Measurements from ENCODE around the gene SLC38A5. TPM values are rescaled to one million over a fixed set of nuclear protein-coding genes. Genes with fewer than 3 reads are reported as not detected.

The SLC38A5 gene
- total RNA-seq, 4 donors from 2014 or later, result 0.46 to 0.69 TPM; not detected in 2

- H3K4me3 ChIP-seq, result no peak overlapping the region
- no peaks in the 10 kb centered on the region for H3K4me1 ChIP-seq
- ATAC-seq (no peak), DNase-seq (no peak)
- H3K36me3 ChIP-seq, result no peaks in the 10 kb centered on the region
- intact Hi-C loops (cut with DNase I; ENCODE audit: low total_unique reads), result loop anchor here (10.0 kb wide), 1 partner anchor 103 kb away; the partner anchor contains the start of gene RBM3
- H3K27me3 ChIP-seq, result no peaks in the 10 kb centered on the region
- TF ChIP-seq POLR2A (IDR thresholded peaks at IDR 0.05) (no peak), CTCF (IDR thresholded peaks at IDR 0.05 in 4 of 5, conservative IDR thresholded peaks at IDR 0.05 in 1 of 5) (no peak)
- H3K27ac ChIP-seq, result no peak overlapping the region
- in situ Hi-C loops (cut with MboI; ENCODE audit: low sequenced_read_pairs in 4 of 4), result no loop called here
- H3K9me3 ChIP-seq, result no peaks in the 10 kb centered on the region
Measured at GRCh38 chrX:48472225-48472624, 2.2 kb upstream of the SLC38A5 start.

GRCh38 chrX:48471504-48471903 is 1.4 kb upstream of the SLC38A5 start:
- DNase-seq, result no peak
- in situ Hi-C loops (cut with MboI; ENCODE audit: low sequenced_read_pairs in 4 of 4) (no loop called here), intact Hi-C loops (cut with DNase I; ENCODE audit: low total_unique reads) (loop anchor here (10.0 kb wide), 1 partner anchor 103 kb away; the partner anchor contains the start of gene RBM3)
- Histone ChIP-seq H3K4me1 (no peaks in the 10 kb centered on the region), H3K27me3 (peaks cover 0 to 2% (median 0%) of the 10 kb centered on the region in 3 donors), H3K36me3 (no peaks in the 10 kb centered on the region), H3K4me3 (no peak overlapping the region), H3K9me3 (no peaks in the 10 kb centered on the region), H3K27ac (no peak overlapping the region)
- no peak for ATAC-seq
- no peak for TF ChIP-seq POLR2A (IDR thresholded peaks at IDR 0.05)
- no peak for TF ChIP-seq CTCF (IDR thresholded peaks at IDR 0.05 in 4 of 5, conservative IDR thresholded peaks at IDR 0.05 in 1 of 5)

GRCh38 chrX:48470833-48471118 is 716 bp upstream of the SLC38A5 start:
- no peaks in the 10 kb centered on the region for H3K9me3 ChIP-seq
- ATAC-seq (no peak), DNase-seq (no peak)
- no peaks in the 10 kb centered on the region for H3K36me3 ChIP-seq
- in situ Hi-C loops (cut with MboI; ENCODE audit: low sequenced_read_pairs in 4 of 4), result no loop called here
- TF ChIP-seq POLR2A (IDR thresholded peaks at IDR 0.05) (no peak), CTCF (IDR thresholded peaks at IDR 0.05 in 4 of 5, conservative IDR thresholded peaks at IDR 0.05 in 1 of 5) (no peak)
- no peak overlapping the region for H3K4me3 ChIP-seq
- H3K27me3 ChIP-seq, result peaks cover 0 to 2% (median 0%) of the 10 kb centered on the region in 3 donors
- intact Hi-C loops (cut with DNase I; ENCODE audit: low total_unique reads), result loop anchor here (10.0 kb wide), 1 partner anchor 104 kb away; the partner anchor contains the start of gene RBM3
- no peak overlapping the region for H3K27ac ChIP-seq
- H3K4me1 ChIP-seq, result no peaks in the 10 kb centered on the region

- H3K27me3 ChIP-seq, result peaks cover 0 to 2% (median 0%) of the 10 kb centered on the region in 3 donors
- DNase-seq (no peak), ATAC-seq (no peak)
- peak overlapping the region in 1 of 4 donors; percentile 10 for H3K4me3 ChIP-seq
- intact Hi-C loops (cut with DNase I; ENCODE audit: low total_unique reads), result no loop called here
- in situ Hi-C loops (cut with MboI; ENCODE audit: low sequenced_read_pairs in 4 of 4), result no loop called here
- H3K27ac ChIP-seq, result no peak overlapping the region
- no peaks in the 10 kb centered on the region for H3K36me3 ChIP-seq
- no peaks in the 10 kb centered on the region for H3K9me3 ChIP-seq
- H3K4me1 ChIP-seq, result no peaks in the 10 kb centered on the region
- no peak for TF ChIP-seq CTCF (IDR thresholded peaks at IDR 0.05 in 4 of 5, conservative IDR thresholded peaks at IDR 0.05 in 1 of 5)
- TF ChIP-seq POLR2A (IDR thresholded peaks at IDR 0.05), result no peak
Measured at GRCh38 chrX:48468693-48469691, 1.1 kb downstream of the SLC38A5 start.

Measured in gastrocnemius medialis (tissue), 4 donors.